NCI-H526 (cell line): Measurements from ENCODE around the gene GPRIN1.
A peak's percentile ranks its signal among the peaks of the same experiment; 100 is the strongest.

Experiments used
- DNase-seq, 2 experiments: peaks; one replicate each; lab custom pipeline; 2025; lab: John Stamatoyannopoulos, UW

Gene GPRIN1

GRCh38 chr5:176609724-176610434 is at the start of gene GPRIN1:
Gene GPRIN1, minus strand, starts transcription at chr5:176610156. Its CDS starts 10,322 bp downstream, at chr5:176599834.
- DNase-seq, result peak in 1 of 2 experiments; percentile 81

- DNase-seq, result no peak
Observed at GRCh38 chr5:176659512-176659839, 49.5 kb upstream of the GPRIN1 start.

GRCh38 chr5:176658817-176659511 is 49.0 kb upstream of the GPRIN1 start:
- DNase-seq, result no peak

- peak; percentile 19 to 71 for DNase-seq
Observed at GRCh38 chr5:176658007-176658599, 48.1 kb upstream of the GPRIN1 start.

GRCh38 chr5:176656467-176656990 is 46.6 kb upstream of the GPRIN1 start:
- no peak for DNase-seq

- no peak for DNase-seq
Observed at GRCh38 chr5:176654856-176655255, 44.9 kb upstream of the GPRIN1 start.

GRCh38 chr5:176653401-176654385 is 43.7 kb upstream of the GPRIN1 start:
- DNase-seq, result peak; percentile 83 to 85

- no peak for DNase-seq
Observed at GRCh38 chr5:176652136-176652535, 42.2 kb upstream of the GPRIN1 start.

GRCh38 chr5:176651472-176651980 is 41.6 kb upstream of the GPRIN1 start:
- DNase-seq, result no peak

- DNase-seq, result no peak
Observed at GRCh38 chr5:176650354-176650884, 40.5 kb upstream of the GPRIN1 start.

- no peak for DNase-seq
Observed at GRCh38 chr5:176648474-176649194, 38.7 kb upstream of the GPRIN1 start.

GRCh38 chr5:176647843-176648473 is 38.0 kb upstream of the GPRIN1 start:
- peak in 1 of 2 experiments; percentile 31 for DNase-seq

GRCh38 chr5:176647030-176647842 is 37.3 kb upstream of the GPRIN1 start, which contains the start of gene TSPAN17:
Gene TSPAN17, plus strand, starts transcription at chr5:176647484. Its CDS starts 132 bp downstream, at chr5:176647616.
- peak; percentile 85 to 98 for DNase-seq

GRCh38 chr5:176646707-176647029 is 36.7 kb upstream of the GPRIN1 start:
- DNase-seq, result no peak

- no peak for DNase-seq
Observed at GRCh38 chr5:176646049-176646706, 36.2 kb upstream of the GPRIN1 start.

GRCh38 chr5:176644878-176645670 is 35.1 kb upstream of the GPRIN1 start:
- DNase-seq, result no peak

GRCh38 chr5:176644294-176644693 is 34.3 kb upstream of the GPRIN1 start:
- DNase-seq, result no peak
